ENCODE data around the gene NECAB3.

NECAB3 gene

GRCh38 chr20:33677991-33678702 lies 3.9 kb upstream of the NECAB3 start:
- H3K4me1 ChIP-seq (ENCODE audit: control insufficient read depth, low read length): peaks cover 72% of the 10 kb centered on the region
- peaks cover 52% of the 10 kb centered on the region for H3K79me2 ChIP-seq (ENCODE audit: control insufficient read depth, low read length)
- no peaks in the 10 kb centered on the region for H3K9me3 ChIP-seq (ENCODE audit: control insufficient read depth, insufficient read depth, low read length)
- H3K4me3 ChIP-seq (ENCODE audit: low read length): no peak overlapping the region
- no peak overlapping the region for H3K27ac ChIP-seq (ENCODE audit: low read depth, low read length)
- peaks cover 20% of the 10 kb centered on the region; the same call in 1 of the 2 replicates for H4K20me1 ChIP-seq (ENCODE audit: control insufficient read depth, insufficient read depth, low read depth, low read length)
- no peaks in the 10 kb centered on the region for H3K9me2 ChIP-seq (replicated peaks; ENCODE audit: control insufficient read depth, low read length)
- H3F3A ChIP-seq (ENCODE audit: control insufficient read depth, insufficient read depth): peaks cover 39% of the 10 kb centered on the region
- H3K27me3 ChIP-seq (ENCODE audit: control insufficient read depth, low read length): no peaks in the 10 kb centered on the region
- H3K36me3 ChIP-seq (ENCODE audit: control insufficient read depth, low read length): peaks cover 79% of the 10 kb centered on the region
- H3K4me2 ChIP-seq (ENCODE audit: low read length): no peak overlapping the region
- TF ChIP-seq EZH2phosphoT487 (IDR thresholded peaks at IDR 0.05; ENCODE audit: borderline replicate concordance, low read length): no peak
- TF ChIP-seq, protein P1, sequence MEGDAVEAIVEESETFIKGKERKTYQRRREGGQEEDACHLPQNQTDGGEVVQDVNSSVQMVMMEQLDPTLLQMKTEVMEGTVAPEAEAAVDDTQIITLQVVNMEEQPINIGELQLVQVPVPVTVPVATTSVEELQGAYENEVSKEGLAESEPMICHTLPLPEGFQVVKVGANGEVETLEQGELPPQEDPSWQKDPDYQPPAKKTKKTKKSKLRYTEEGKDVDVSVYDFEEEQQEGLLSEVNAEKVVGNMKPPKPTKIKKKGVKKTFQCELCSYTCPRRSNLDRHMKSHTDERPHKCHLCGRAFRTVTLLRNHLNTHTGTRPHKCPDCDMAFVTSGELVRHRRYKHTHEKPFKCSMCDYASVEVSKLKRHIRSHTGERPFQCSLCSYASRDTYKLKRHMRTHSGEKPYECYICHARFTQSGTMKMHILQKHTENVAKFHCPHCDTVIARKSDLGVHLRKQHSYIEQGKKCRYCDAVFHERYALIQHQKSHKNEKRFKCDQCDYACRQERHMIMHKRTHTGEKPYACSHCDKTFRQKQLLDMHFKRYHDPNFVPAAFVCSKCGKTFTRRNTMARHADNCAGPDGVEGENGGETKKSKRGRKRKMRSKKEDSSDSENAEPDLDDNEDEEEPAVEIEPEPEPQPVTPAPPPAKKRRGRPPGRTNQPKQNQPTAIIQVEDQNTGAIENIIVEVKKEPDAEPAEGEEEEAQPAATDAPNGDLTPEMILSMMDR (IDR thresholded peaks at IDR 0.05; ENCODE audit: low read depth, low read length, poor library complexity, severe bottlenecking): no peak

- H3K4me3 ChIP-seq (ENCODE audit: low read length): no peak overlapping the region
Measured at GRCh38 chr20:33676652-33677645, 2.7 kb upstream of the NECAB3 start.

DNA sequence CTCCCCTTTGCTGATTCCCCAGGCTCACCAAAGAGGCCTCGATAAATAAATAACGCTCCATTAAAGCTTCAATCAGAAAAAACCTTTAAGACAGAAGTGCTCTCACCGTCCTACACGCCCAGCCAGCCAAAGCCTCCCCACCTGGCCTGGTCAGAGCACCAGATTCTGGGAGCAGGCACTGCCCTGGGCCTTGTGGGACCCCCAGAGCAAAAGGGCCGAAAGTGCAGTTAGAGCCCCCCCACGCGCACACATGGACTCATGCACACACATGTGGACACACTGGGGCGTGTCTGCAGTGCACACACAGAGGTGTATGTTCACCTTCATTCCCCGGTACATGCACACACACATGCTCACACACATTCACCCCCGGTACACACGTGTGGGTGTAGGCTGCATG lies 1.9 kb upstream of the NECAB3 start:
- no peaks in the 10 kb centered on the region for H3K27me3 ChIP-seq (ENCODE audit: control insufficient read depth, low read length)
- TF ChIP-seq, protein P1 (IDR thresholded peaks at IDR 0.05; ENCODE audit: low read depth, low read length, poor library complexity, severe bottlenecking): no peak
- no peak for TF ChIP-seq EZH2phosphoT487 (IDR thresholded peaks at IDR 0.05; ENCODE audit: borderline replicate concordance, low read length)
- H3K9me2 ChIP-seq (replicated peaks; ENCODE audit: control insufficient read depth, low read length): no peaks in the 10 kb centered on the region
- peak overlapping the region; percentile 40; the same call in 1 of the 2 replicates for H3K27ac ChIP-seq (ENCODE audit: low read depth, low read length)
- H3K36me3 ChIP-seq (ENCODE audit: control insufficient read depth, low read length): peaks cover 65% of the 10 kb centered on the region
- no peak overlapping the region for H3K4me3 ChIP-seq (ENCODE audit: low read length)
- H3K4me2 ChIP-seq (ENCODE audit: low read length): 0 out of 2 replicates have a peak overlapping the region, but pooled peaks have one; percentile 6
- no peaks in the 10 kb centered on the region for H3K9me3 ChIP-seq (ENCODE audit: control insufficient read depth, insufficient read depth, low read length)
- peaks cover 55% of the 10 kb centered on the region for H3K4me1 ChIP-seq (ENCODE audit: control insufficient read depth, low read length)
- H3K79me2 ChIP-seq (ENCODE audit: control insufficient read depth, low read length): peaks cover 33% of the 10 kb centered on the region
- H3F3A ChIP-seq (ENCODE audit: control insufficient read depth, insufficient read depth): peaks cover 39% of the 10 kb centered on the region
- peaks cover 16% of the 10 kb centered on the region; the same call in 1 of the 2 replicates for H4K20me1 ChIP-seq (ENCODE audit: control insufficient read depth, insufficient read depth, low read depth, low read length)

More at GRCh38 chr20:33676652-33677645, 2.7 kb upstream of the NECAB3 start:
- Histone ChIP-seq H3K9me2 (replicated peaks; ENCODE audit: control insufficient read depth, low read length) (no peaks in the 10 kb centered on the region), H3K4me1 (ENCODE audit: control insufficient read depth, low read length) (peaks cover 64% of the 10 kb centered on the region), H3K79me2 (ENCODE audit: control insufficient read depth, low read length) (peaks cover 41% of the 10 kb centered on the region), H3K27me3 (ENCODE audit: control insufficient read depth, low read length) (no peaks in the 10 kb centered on the region), H3F3A (ENCODE audit: control insufficient read depth, insufficient read depth) (peaks cover 39% of the 10 kb centered on the region), H3K36me3 (ENCODE audit: control insufficient read depth, low read length) (peaks cover 71% of the 10 kb centered on the region), H4K20me1 (ENCODE audit: control insufficient read depth, insufficient read depth, low read depth, low read length) (peaks cover 16% of the 10 kb centered on the region; the same call in 1 of the 2 replicates), H3K27ac (ENCODE audit: low read depth, low read length) (no peak overlapping the region), H3K4me2 (ENCODE audit: low read length) (no peak overlapping the region), H3K9me3 (ENCODE audit: control insufficient read depth, insufficient read depth, low read length) (no peaks in the 10 kb centered on the region)
- no peak for TF ChIP-seq EZH2phosphoT487 (IDR thresholded peaks at IDR 0.05; ENCODE audit: borderline replicate concordance, low read length)
- TF ChIP-seq, protein P1 (IDR thresholded peaks at IDR 0.05; ENCODE audit: low read depth, low read length, poor library complexity, severe bottlenecking): no peak

Data from DOHH2 (cell line).